Ovary (tissue), 9 donors: ENCODE data around the gene FMN1. TPM values are rescaled to one million over a fixed set of nuclear protein-coding genes. Genes with fewer than 3 reads are reported as not detected.

Source experiments
- DNase-seq, 5 donors: peaks; one replicate each; pipeline ENCODE4 v3.0.0-alpha.2; 2019 to 2020
- H3K27ac ChIP-seq, 2 donors: fragments of 200-600 bp; one replicate each; pipeline versions ENCODE4 v1.5.1 to v1.8.0; 2019 to 2022
- H3K27me3 ChIP-seq: fragments of 200-600 bp; one replicate; pipeline ENCODE4 v1.8.0; 2022
- H3K36me3 ChIP-seq: fragments of 200-600 bp; sonication (generic); one replicate; pipeline ENCODE4 v1.5.1; 2019
- H3K4me1 ChIP-seq: one replicate; pipeline ENCODE4 v1.8.1; 2013; ENCODE audit warnings: mild to moderate bottlenecking, moderate library complexity; ENCODE audit not compliant: insufficient read depth
- H3K4me3 ChIP-seq: fragments of 200-600 bp; sonication (generic); one replicate; pipeline ENCODE4 v1.5.1; 2017
- H3K9me3 ChIP-seq, 2 donors: fragments of 200-600 bp in 1 of 2; sonication (generic) in 1 of 2; one replicate each; pipeline versions ENCODE4 v1.5.1 to v1.8.1; 2013 to 2019; ENCODE audit warnings: mild to moderate bottlenecking in 1 of 2, moderate library complexity in 1 of 2
- EP300 ChIP-seq: sonication (generic); formaldehyde crosslinking; IDR thresholded peaks from one replicate; pipeline ENCODE4 v1.6.1; 2017; ENCODE audit warnings: antibody characterized with exemption
- POLR2A ChIP-seq: fragments of 450-650 bp; IDR thresholded peaks from one replicate; pipeline ENCODE4 v1.6.1; 2017; ENCODE audit warnings: antibody characterized with exemption, mild to moderate bottlenecking, moderate library complexity
- WGBS, 3 donors: extraction: QIAGEN DNeasy Blood & Tissue Kit in 1 of 3; methylation state at CpG; one replicate each; pipeline versions ENCODE4 v1.1.5 to v1.1.7; 2013 to 2017; 5-methylcytosine and 5-hydroxymethylcytosine counted together
- intact Hi-C, 4 donors: fragments of 100-400 bp; cut with DNase I; formaldehyde crosslinking; loops; one replicate each; pipeline versions ENCODE4 v1.11.0 to v1.15.1; 2022 to 2023
- polyA plus RNA-seq, 2 donors: library from polyadenylated mRNA; stranded (reverse); fragments of 200-250 nt in 1 of 2; fragments of 350-450 nt in 1 of 2; fragmentation: Illumina TruSeq in 1 of 2; extraction: RNeasy Lipid Tissue Mini Kit (QIAGEN cat#74804) in 1 of 2; gene quantifications; one replicate each; pipeline ENCODE4 v1.2.3, GENCODE V29; 2013 to 2014
- total RNA-seq, 7 donors: library from RNA; depleted of rRNA in 2 of 7; stranded (reverse); fragments of >200 nt in 2 of 7; fragmentation: NEBNext Ultra II Directional in 3 of 7; extraction: Animal tissue kit (Norgen Biotek cat#: 25700) in 3 of 7; gene quantifications; one replicate each; pipeline versions ENCODE4 v1.1.0 to v1.2.4, GENCODE V29; 2016 to 2023
- TF ChIP-seq, protein P1 (sequence below), 3 donors: fragments of 450-650 bp in 2 of 3; fragments of 200-600 bp in 1 of 3; IDR thresholded peaks; one replicate each; pipeline versions ENCODE4 v1.5.1 to v1.8.0; 2016 to 2022; ENCODE audit warnings: antibody characterized with exemption in 3 of 3, mild to moderate bottlenecking in 1 of 3
- donor health status: DM: no; HTN: no; CAD: no; lungs with moderate emphysema.
- donor health status: DM: no; HTN: no; CAD: no.
- donor health status: Bipolar disorder and iron deficiency.
- donor health status: DM: yes; HTN: yes; CAD: no.
- donor health status: DM: no; HTN: no; CAD: no.
- donor health status: DM: yes; HTN: yes; CAD: no.

Gene FMN1
- total and polyA plus RNA-seq, 9 donors, result 0.13 to 16.9 (median 2.6) TPM

DNA sequence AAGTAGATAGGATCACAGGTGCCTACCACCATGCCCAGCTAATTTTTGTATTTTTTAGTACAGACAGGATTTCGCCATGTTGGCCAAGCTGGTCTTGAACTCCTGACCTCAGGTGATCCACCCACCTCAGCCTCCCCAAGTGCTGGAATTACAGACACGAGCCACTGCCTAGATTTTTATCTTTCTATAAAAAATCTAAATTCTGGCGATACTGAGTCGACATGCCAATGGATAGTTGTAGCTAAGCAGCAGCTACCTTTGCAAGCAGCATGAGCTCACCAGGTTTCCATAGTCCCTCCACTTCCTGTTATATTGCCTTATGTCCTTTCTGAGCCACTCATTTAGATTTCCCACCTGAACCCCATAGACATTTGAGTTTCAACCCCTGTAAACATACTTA is 13.1 kb upstream of the FMN1 start:
- intact Hi-C loops, result no loop called here
- H3K36me3 ChIP-seq, result no peaks in the 10 kb centered on the region
- no peak overlapping the region for H3K4me3 ChIP-seq
- TF ChIP-seq, protein P1, sequence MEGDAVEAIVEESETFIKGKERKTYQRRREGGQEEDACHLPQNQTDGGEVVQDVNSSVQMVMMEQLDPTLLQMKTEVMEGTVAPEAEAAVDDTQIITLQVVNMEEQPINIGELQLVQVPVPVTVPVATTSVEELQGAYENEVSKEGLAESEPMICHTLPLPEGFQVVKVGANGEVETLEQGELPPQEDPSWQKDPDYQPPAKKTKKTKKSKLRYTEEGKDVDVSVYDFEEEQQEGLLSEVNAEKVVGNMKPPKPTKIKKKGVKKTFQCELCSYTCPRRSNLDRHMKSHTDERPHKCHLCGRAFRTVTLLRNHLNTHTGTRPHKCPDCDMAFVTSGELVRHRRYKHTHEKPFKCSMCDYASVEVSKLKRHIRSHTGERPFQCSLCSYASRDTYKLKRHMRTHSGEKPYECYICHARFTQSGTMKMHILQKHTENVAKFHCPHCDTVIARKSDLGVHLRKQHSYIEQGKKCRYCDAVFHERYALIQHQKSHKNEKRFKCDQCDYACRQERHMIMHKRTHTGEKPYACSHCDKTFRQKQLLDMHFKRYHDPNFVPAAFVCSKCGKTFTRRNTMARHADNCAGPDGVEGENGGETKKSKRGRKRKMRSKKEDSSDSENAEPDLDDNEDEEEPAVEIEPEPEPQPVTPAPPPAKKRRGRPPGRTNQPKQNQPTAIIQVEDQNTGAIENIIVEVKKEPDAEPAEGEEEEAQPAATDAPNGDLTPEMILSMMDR (IDR thresholded peaks at IDR 0.05), result no peak
- no peak for TF ChIP-seq POLR2A
- no peak for TF ChIP-seq EP300
- H3K4me1 ChIP-seq, result no peaks in the 10 kb centered on the region
- 67 to 81% (median 80%) methylated on average over 4 of the region's 4 CpGs for WGBS, 3 donors
- no peaks in the 10 kb centered on the region for H3K9me3 ChIP-seq
- no peak overlapping the region for H3K27ac ChIP-seq
- no peaks in the 10 kb centered on the region for H3K27me3 ChIP-seq
- no peak for DNase-seq

GRCh38 chr15:33206366-33206765 is 11.9 kb upstream of the FMN1 start:
- Histone ChIP-seq H3K4me3 (no peak overlapping the region), H3K4me1 (no peaks in the 10 kb centered on the region), H3K27me3 (no peaks in the 10 kb centered on the region), H3K27ac (no peak overlapping the region), H3K9me3 (no peaks in the 10 kb centered on the region), H3K36me3 (no peaks in the 10 kb centered on the region)
- 37 to 60% (median 47%) methylated on average over 3 of the region's 3 CpGs for WGBS, 3 donors
- intact Hi-C loops, result no loop called here
- TF ChIP-seq, protein P1 (IDR thresholded peaks at IDR 0.05), result no peak
- TF ChIP-seq POLR2A (no peak), EP300 (no peak)
- no peak for DNase-seq

DNA sequence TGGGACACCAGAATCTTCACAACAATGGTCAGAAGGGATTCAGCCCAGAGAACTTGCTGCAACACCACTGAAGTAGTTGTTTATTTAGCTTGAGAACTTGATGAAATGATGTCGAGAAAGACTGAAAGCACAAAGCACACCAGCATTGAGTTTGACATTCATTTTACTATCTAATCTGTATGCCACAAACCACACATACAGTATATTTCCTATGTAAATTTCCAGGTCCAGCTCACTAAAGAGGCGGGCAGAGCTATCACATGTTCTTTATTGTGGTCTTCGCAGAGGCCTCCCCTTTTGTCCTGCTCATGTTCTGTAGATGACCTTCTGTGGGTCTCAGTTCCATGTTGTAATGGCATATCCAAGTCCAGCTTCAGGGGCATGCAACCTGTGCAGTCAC is 10.4 kb upstream of the FMN1 start:
- H3K9me3 ChIP-seq, result no peaks in the 10 kb centered on the region
- DNase-seq, result no peak
- no peaks in the 10 kb centered on the region for H3K36me3 ChIP-seq
- no peak overlapping the region for H3K27ac ChIP-seq
- TF ChIP-seq EP300 (no peak), POLR2A (no peak)
- TF ChIP-seq, protein P1 (IDR thresholded peaks at IDR 0.05), result no peak
- 79 to 86% (median 85%) methylated on average over 3 of the region's 3 CpGs for WGBS, 3 donors
- H3K4me3 ChIP-seq, result no peak overlapping the region
- intact Hi-C loops, result no loop called here
- H3K4me1 ChIP-seq, result no peaks in the 10 kb centered on the region
- no peaks in the 10 kb centered on the region for H3K27me3 ChIP-seq

DNA sequence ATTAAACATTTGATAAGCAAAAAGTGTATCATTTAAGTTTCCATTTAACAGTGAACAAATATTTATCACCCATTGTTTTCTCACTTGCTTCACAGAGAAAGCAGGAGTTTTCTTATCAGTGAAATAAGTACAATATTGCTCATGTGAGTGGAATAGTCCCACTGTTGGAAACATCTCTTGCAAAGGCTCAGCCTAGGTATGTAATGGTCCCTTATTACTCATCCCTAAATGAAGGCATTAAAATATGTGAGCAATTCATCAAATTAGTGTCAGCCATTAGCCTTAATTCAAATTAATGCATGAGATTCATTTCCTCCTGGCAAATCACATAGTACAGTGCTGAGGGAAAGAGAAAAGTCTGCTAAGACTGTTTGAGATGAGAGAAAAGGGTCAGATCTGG is 9.6 kb upstream of the FMN1 start:
- Histone ChIP-seq H3K4me3 (no peak overlapping the region), H3K27me3 (no peaks in the 10 kb centered on the region), H3K27ac (no peak overlapping the region), H3K4me1 (no peaks in the 10 kb centered on the region), H3K9me3 (no peaks in the 10 kb centered on the region), H3K36me3 (no peaks in the 10 kb centered on the region)
- intact Hi-C loops, result no loop called here
- no peak for TF ChIP-seq EP300
- TF ChIP-seq, protein P1 (IDR thresholded peaks at IDR 0.05), result no peak
- TF ChIP-seq POLR2A, result no peak
- DNase-seq, result no peak
